Cerebellar cortex (tissue), 1 donor: Measurements from ENCODE around the gene MYG1.

Experiments
- DNase-seq: peaks from one replicate; pipeline ENCODE4 v3.0.0-alpha.2; 2015; ENCODE audit warnings: low spot score

MYG1 gene, protein sequence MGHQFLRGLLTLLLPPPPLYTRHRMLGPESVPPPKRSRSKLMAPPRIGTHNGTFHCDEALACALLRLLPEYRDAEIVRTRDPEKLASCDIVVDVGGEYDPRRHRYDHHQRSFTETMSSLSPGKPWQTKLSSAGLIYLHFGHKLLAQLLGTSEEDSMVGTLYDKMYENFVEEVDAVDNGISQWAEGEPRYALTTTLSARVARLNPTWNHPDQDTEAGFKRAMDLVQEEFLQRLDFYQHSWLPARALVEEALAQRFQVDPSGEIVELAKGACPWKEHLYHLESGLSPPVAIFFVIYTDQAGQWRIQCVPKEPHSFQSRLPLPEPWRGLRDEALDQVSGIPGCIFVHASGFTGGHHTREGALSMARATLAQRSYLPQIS

DNA sequence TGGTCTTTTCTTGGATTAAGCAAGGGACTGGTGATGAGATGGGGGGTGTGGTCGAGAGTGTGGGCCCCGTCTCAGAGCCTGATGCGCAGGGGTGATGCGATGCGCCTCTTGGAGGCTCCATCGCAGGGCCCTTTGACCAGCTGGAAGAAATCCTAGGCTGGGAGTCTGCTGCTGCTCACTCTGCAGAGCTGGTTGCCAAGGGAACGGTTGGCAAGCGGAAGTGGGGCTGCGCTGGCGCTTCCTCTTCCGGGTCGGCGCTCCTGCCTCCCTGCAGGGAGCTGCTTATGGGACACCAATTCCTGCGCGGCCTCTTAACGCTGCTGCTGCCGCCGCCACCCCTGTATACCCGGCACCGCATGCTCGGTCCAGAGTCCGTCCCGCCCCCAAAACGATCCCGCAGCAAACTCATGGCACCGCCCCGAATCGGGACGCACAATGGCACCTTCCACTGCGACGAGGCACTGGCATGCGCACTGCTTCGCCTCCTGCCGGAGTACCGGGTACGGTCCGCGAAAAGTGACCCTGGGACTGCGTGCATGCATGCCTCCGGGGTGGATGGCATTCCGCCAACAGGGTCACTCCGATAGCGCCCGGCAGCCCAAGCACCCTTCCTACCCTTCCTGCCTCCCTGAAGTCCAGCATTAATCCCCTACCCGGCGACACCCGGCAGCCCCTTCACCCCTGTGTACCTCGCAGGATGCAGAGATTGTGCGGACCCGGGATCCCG, at the start of gene MYG1:
Gene MYG1, plus strand, starts transcription at position 242 of the 727 bp plus-strand sequence. Its CDS starts 43 bp downstream, at position 285.
- DNase-seq: peak; percentile 94

DNA sequence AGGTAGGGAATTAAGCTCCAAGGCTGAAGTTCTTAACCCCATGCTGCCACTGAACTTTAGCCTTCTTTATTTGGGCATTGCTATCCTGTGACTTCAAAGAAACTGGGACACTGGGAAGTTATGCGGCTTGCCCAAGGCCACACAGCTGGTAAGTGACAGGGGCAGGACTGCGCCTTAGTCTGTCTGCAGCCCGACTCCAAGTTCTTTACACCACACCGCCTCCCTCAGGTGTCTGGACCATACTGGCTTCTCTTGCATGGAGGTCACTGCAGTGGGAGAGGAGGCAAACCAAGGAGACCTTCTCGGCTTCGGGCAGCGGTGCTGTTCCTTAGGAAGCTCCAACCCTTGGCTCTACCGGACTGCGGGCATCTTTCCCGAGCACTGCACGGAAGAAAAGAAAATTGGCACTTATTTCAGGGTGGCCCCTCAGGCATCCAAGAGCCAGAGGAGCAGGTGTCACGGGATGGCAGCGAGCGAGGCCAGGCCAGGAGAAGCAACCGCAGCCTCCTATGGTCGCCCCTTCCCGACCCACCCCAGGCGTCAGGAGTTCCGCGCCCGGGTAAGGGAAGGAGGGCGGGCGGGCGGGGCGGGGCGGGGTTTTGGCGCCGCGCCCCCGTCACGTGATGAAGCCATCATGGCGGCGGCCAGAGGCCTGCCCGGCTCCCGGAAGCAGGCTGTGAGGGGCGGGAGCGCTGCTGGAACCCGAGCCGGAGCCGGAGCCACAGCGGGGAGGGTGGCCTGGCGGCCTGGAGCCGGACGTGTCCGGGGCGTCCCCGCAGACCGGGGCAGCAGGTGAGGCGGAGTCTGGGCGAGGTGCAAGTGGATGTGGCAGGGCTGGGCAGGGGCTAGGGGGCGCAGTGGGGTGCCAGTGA, 47.8 kb upstream of the MYG1 start:
- peak; percentile 87 for DNase-seq

DNA sequence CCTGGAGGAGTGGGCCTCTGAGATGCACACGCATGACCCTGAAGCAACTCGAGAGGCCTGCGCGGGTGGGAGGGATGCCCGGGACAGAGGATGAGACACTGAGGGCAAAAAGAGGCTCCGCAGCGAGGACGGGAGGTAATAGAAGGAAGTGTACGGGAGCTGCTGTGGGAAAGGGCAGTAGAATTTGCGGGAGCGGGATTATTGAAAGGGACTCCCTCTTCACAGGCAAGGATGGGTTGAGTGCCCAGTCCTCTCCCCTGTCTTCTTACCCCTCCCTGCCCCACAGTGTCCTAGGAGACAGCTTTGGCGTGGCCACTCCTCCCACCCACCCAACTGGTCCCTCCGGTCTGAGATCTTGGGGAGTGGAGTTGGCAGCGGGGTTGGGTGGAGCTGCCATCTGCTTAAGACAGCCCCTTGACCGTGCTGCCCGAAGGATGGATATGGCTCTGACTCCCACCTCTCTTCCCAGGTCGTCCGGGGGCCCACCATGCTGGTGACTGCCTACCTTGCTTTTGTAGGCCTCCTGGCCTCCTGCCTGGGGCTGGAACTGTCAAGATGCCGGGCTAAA, 47.1 kb upstream of the MYG1 start:
- DNase-seq: no peak

DNA sequence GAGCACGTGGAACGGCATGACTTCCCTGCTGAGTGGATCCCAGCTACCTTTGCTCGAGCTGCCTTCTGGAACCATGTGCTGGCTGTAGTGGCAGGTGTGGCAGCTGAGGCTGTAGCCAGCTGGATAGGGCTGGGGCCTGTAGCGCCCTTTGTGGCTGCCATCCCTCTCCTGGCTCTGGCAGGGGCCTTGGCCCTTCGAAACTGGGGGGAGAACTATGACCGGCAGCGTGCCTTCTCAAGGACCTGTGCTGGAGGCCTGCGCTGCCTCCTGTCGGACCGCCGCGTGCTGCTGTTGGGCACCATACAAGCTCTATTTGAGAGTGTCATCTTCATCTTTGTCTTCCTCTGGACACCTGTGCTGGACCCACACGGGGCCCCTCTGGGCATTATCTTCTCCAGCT, 46.2 kb upstream of the MYG1 start:
- no peak for DNase-seq

DNA sequence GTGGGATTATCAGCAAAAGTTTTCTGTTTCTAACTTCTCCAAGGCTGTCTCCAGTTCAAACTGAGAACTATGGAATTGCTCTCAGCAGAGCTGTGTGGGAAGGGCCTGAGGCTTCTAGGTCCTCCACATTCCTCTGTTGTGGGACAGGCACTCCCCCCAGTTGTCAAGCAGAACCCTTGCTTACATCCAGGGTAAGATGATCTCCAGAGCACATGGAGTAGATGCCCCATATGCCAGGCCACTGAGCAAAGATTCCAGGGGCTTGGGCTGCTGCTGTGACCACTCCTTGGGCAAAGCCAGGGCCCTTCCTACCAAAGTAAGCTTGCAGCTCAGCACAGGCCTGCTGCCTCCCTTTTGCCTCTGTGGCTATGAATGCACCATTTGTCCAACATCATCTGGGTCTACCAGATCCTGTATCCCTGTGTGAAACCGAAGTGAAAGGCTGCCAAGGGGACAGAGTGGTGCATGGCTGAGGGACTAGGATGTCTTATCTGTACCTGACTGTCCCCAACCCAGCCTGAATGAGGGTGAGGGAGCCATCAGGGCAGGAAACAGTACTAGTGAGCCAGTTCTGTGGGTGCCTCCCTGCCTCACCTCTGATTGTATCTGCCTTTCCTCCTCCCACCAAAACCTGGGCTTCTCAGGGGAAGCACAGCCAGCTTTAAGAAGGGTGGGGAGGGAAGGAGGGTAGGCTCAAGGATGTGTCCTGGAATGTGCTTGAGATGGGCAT, 44.5 kb upstream of the MYG1 start:
- DNase-seq: no peak

DNA sequence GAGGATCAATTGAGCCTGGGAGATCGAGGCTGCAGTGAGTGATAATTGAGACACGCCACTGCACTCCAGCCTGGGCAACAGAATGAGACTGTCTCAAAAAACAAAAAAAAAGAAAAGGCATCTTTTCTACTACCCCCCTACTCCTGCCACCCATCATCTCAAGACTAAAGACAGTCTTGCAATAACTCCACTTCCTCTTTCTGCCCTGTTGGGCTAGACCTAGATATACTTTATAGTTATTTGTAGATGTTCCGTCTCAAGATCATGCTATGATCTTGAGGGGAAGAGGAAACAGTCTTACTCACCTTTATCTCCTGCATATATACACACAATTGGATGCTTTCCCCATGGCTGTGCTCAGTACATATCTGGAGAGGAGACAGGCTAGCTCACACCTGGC, 43.5 kb upstream of the MYG1 start:
- DNase-seq: no peak

DNA sequence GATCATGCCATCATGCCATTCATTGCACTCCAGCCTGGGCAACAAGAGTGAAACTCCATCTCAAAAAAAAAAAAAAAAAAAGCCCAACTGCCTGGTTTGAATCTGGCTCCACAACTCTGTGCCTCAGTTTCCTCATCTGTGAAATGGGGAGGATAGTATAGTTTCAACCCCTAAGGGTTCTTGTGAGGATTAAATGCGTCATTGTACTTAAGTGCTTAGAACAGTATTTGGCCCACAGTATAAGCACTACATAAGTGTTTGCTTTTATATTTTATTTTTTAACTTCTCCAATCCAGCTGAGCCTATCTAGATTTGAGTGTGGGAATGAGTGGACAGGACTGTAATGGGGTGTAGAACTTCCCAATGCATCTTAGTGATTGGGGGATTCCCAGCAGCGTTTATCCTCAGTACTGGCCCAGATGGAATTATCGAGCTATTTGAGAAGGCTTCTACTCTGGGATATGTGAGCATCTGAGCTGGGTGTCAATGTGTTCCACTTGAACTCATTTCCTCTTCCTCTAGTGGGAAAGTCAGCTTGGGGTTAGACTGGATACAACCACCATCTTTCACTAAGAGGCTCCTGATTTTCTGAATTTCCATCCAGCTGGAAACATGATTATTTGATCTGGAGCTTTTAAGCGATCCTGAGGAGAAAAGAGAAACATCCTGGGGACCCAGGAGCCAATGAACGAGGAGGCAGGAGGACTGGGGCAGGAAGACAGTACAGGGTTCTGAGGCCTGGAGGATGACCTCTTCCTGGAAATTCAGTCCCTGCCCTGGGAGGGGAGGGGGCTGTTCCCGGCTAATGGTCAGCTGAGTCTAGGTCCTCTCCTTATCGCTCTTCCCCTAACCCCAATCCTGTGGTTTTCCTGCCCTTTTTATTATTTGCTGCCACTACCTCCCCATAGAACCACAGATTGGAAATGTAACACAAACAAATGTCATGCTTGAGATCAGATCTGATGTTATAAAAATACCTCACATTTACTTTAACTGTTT, 40.7 kb upstream of the MYG1 start:
- no peak for DNase-seq

DNA sequence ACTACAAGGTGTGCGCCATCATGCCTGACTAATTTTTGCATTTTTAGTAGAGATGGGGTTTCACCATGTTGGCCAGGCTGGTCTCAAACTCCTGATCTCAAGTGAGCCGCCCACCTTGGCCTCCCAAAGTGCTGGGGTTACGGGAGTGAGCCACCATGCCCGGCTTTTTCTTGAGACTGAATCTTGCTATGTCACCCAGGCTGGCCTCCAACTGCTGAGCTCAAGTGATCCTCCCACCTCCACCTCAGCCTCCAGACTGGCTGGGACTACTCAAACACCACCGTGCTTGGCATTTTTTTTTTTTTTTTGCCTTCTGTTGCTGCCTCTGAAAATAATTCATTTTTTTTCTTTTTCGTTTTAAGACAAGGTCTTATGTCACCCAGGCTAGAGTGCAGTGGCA, 39.6 kb upstream of the MYG1 start:
- DNase-seq: no peak

DNA sequence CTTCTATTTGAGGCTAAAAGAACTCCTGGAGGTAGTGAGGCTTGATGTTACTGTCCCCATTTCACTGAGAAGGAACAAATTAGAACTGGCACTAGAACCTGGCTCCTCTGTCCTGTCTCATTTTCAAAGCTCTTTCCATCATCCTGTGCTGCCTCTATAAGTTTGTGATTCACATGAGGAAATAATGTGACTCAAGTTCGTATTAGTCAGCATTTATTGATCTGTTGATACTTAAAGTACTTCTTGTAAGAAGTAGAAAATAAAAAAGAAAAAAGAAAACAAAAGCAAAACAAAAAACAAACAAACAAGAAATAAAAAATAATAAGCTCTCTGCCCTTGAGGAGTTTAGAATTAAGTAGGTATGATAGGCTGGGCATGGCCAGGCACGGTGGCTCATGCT, 33.7 kb upstream of the MYG1 start:
- no peak for DNase-seq

DNA sequence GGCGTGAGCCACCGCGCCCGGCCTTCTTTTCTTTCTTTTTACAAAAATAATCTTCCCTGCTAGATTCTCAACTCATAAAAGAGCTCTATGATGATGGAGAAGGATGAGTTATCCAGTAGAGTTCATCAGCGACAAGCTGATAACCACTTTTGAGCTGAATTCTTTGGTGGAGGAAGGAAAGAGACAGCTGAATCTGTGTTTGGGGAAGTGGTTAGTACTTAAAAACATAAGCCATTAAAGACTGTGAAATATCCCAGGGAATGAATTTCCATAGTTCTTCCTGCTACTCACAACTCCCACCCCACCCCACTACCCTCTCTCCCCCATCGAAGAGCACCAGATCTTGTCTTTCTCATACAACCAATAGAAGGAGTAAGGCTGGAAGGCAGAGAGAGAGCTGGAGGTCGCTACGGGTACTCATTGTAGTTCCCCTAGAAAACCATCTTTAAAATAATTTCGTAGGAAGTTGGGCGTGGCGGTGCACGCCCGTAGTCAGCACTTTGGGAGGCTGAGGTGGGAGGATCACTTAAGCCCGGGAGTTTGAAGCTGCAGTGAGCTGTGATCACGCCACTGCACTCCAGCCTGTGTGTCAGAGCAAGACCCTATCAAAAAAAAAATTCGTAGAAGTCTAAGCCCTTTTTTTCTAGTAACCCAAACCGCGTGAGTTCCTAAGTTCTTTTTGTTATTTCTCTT, 32.0 kb upstream of the MYG1 start:
- DNase-seq: no peak

DNA sequence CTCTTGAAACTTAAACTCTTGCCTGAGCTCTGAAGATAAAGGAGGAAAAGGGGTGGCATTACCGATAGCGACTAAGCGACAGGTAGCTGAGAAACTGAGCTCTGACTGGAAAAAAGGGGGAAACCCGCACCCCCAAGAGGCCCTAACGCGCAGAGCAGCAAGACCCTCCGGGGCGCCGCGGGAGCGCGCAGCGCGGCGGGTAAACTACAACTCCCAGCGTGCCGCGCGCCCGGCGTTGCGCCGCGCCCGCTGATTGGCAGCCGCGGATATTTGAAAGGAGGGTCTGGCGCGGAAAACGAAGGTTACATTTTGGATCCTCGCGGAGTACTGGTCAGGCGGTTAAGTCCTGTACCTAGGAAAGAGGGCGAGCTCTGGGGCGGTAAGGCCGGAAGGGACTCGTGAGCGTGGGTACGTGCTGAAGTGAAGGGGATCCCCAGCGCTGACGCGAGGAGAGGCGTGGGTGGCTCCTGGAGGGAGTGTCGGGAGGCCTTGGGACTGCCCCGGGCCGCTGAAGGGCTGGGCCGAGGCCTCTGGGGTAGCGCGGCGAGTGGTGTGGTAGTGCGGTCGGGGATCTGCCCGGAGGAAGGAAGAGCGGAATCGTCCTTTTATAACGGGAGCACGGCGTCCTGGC, 31.4 kb upstream of the MYG1 start, which contains the start of gene ESPL1:
Gene ESPL1, plus strand, starts transcription at position 301 of the 631 bp plus-strand sequence. CDS start 468 bp downstream, outside the sequence.
- DNase-seq: peak; percentile 71

DNA sequence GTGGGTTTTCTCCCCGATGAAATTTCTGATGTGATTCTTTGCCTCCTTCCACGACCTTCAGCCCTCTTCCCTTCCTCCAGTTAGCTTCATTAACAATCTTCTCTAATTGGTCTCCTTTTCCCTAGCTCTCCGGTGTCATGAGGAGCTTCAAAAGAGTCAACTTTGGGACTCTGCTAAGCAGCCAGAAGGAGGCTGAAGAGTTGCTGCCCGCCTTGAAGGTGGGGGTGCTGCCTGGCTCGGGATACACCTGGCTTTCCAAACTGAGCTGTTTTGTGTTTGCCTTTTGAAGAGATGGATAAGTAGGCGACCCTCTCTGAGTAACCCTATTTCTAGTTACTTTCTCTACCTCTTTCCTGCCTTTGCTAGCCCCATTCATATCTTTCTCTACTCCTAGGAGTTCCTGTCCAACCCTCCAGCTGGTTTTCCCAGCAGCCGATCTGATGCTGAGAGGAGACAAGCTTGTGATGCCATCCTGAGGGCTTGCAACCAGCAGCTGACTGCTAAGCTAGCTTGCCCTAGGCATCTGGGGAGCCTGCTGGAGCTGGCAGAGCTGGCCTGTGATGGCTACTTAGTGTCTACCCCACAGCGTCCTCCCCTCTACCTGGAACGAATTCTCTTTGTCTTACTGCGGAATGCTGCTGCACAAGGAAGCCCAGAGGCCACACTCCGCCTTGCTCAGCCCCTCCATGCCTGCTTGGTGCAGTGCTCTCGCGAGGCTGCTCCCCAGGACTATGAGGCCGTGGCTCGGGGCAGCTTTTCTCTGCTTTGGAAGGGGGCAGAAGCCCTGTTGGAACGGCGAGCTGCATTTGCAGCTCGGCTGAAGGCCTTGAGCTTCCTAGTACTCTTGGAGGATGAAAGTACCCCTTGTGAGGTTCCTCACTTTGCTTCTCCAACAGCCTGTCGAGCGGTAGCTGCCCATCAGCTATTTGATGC, 30.6 kb upstream of the MYG1 start:
- DNase-seq: no peak

DNA sequence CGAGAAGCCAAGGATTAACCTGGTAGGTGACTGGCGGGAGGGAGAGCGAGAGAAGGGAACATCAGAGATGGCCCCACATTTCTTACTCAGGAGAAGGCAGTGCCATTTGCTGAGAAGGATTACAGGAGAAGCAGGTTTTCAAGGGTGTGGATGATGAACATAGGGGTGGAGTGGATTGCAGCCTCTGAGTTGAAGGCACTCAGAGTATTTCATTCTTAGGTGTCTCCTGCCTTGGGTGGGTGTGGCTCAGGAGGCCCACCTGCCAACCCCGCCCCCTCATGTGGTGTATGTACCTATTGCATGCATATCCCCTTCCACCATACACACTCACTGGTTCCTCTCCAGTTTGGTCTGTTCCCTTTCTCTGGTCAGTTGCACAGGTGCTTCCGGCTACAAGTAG, 25.1 kb upstream of the MYG1 start:
- DNase-seq: no peak

DNA sequence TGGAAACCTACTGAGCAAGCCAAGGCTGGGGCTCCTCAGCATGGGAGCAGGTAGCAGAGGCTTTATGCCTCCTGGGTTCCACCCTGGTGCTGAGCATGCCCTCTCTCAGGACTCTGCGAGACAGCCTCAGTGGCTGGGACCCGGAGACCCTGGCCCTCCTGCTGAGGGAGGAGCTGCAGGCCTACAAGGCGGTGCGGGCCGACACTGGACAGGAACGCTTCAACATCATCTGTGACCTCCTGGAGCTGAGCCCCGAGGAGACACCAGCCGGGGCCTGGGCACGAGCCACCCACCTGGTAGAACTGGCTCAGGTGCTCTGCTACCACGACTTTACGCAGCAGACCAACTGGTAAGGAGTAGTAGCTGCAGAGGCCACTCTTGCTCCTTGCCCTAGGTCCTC, 23.0 kb upstream of the MYG1 start:
- no peak for DNase-seq

DNA sequence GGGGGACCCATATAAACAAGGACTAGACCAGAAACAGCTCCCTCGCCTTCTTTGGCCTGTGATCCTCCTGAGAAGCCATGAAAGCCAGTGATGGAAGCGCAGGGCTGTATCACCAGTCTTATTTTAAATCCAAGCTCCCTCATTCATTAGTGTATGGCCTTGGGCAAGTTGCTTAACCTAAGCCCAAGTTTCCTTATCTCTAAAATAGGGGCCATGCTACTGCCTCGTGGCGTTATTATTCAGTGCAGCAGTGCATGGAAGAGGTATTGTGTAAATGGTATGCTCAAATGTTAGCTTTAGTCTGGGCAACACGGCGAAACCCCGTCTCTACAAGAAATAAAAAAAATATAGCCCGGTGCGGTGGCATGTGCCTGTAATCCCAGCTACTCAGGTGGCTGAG, 21.5 kb upstream of the MYG1 start:
- no peak for DNase-seq

DNA sequence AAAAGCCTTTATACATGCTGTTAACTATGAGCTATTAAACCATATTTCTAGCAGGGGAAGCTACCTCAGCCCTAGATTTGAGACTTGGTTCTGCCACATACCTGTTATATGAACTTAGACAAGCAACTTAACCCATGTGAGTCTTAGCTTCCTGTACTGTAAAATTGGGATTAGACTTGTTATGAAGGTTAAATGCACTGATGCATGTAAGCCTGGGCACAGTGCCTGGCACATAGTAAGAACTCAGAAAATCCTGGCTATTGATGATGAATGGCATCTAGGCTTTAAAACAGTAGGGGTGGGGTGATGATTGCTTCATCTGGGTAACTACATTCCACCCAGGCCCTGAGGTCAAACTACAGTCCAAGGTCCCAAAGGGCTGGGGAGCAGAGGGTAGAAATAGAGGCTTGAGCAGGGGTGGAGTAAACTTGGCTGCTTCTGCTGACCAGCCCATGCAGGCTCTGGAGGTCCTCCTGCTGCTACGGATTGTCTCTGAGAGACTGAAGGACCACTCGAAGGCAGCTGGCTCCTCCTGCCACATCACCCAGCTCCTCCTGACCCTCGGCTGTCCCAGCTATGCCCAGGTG, 20.1 kb upstream of the MYG1 start:
- DNase-seq: no peak

DNA sequence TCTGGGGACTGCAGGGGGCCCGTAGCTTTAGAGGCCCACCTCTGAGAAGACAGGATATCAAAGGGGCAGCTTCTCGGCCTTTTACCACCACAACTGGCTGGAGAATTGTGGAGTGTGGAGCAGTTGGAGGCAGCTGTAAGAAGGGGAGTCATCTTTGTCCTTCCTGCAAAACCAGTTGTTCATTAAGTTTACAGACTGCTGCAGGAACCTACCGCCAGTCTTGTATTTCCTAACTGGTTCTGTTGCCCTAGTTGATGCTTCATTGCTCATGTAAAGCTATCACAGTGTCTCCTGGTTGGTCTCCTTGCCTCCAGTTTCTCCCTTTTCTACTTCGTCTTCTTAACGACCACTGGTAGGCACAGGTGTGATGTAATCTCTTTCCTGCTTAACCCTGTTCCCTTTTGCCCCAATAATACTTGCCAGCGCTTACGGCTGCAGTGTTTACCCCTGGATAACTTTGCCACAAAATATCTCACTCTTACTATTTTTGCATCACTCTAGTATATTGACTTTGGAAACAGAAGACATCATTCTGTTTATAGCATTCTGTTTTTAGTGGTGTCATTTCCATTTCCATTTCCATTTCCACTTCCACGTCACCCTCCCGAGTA, 19.5 kb upstream of the MYG1 start:
- DNase-seq: no peak
